OCI-LY3 (cell line): ENCODE results near the gene CTDSPL.

Source experiments
- EZH2phosphoT487 ChIP-seq: fragments of 200-600 bp; shearing (Covaris generic); IDR thresholded peaks from 2 replicates; pipeline ENCODE4 v1.6.1; 2018; ENCODE audit warnings: antibody characterized with exemption, mixed run types, low read depth
- TF ChIP-seq, protein P1 (sequence below): fragments of 200-600, 300-600 bp; sonication (generic); IDR thresholded peaks from 2 replicates; pipeline ENCODE4 v1.5.1; 2014; ENCODE audit warnings: antibody characterized with exemption, low read length, low read depth

DNA sequence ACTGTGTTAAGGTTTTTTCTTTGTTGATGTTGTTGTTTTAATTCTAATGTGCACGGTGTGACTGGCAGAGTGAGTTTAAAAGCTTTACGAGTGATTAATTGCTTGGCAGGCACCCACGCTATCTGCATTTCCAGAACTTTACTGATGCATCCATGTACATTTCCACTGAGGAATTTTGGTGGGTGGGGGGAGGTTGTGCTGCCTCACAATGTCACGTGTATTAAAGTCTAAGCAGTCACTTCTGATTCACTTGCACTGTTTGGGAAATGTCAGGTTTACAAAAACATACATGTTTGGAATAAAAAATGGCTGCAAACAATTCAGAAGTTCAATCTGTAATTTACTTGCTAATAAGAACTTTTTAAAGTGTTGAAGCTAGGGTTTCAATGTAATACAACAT, 38.5 kb upstream of the CTDSPL start:
- TF ChIP-seq, protein P1, sequence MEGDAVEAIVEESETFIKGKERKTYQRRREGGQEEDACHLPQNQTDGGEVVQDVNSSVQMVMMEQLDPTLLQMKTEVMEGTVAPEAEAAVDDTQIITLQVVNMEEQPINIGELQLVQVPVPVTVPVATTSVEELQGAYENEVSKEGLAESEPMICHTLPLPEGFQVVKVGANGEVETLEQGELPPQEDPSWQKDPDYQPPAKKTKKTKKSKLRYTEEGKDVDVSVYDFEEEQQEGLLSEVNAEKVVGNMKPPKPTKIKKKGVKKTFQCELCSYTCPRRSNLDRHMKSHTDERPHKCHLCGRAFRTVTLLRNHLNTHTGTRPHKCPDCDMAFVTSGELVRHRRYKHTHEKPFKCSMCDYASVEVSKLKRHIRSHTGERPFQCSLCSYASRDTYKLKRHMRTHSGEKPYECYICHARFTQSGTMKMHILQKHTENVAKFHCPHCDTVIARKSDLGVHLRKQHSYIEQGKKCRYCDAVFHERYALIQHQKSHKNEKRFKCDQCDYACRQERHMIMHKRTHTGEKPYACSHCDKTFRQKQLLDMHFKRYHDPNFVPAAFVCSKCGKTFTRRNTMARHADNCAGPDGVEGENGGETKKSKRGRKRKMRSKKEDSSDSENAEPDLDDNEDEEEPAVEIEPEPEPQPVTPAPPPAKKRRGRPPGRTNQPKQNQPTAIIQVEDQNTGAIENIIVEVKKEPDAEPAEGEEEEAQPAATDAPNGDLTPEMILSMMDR, result no peak
- no peak for TF ChIP-seq EZH2phosphoT487
